HepG2 (cell line): ENCODE results near the gene SCFD1. TPM values are rescaled to one million over a fixed set of nuclear protein-coding genes. Genes with fewer than 3 reads are reported as not detected.

Experiments
- ATF1 ChIP-seq: IDR thresholded peaks from 2 replicates; pipeline ENCODE4 v1.6.1; 2016; ENCODE audit warnings: mild to moderate bottlenecking, control low read depth
- GZF1 ChIP-seq: sonication (generic); formaldehyde crosslinking; IDR thresholded peaks from 2 replicates; pipeline ENCODE4 v1.5.1; 2020; ENCODE audit warnings: mild to moderate bottlenecking, missing genetic modification reagents
- KMT2B ChIP-seq: IDR thresholded peaks from 2 replicates; pipeline ENCODE4 v1.6.1; 2016; ENCODE audit warnings: missing genetic modification reagents, missing compliant biosample characterization
- MATR3 ChIP-seq: sonication (generic); formaldehyde crosslinking; IDR thresholded peaks from 2 replicates; pipeline ENCODE4 v1.4.0; 2020; ENCODE audit warnings: missing genetic modification reagents
- MTF2 ChIP-seq: sonication (generic); formaldehyde crosslinking; IDR thresholded peaks from 2 replicates; pipeline ENCODE4 v1.5.0; 2020; ENCODE audit warnings: missing genetic modification reagents, borderline replicate concordance
- MYC ChIP-seq: sonication (generic); formaldehyde crosslinking; IDR thresholded peaks from 2 replicates; pipeline ENCODE4 v1.9.0; 2021; ENCODE audit warnings: missing genetic modification reagents, borderline replicate concordance
- NCOA1 ChIP-seq: sonication (generic); formaldehyde crosslinking; IDR thresholded peaks from 2 replicates; pipeline ENCODE4 v1.9.0; 2021; ENCODE audit warnings: missing genetic modification reagents
- RCOR2 ChIP-seq: IDR thresholded peaks from 2 replicates; pipeline ENCODE4 v1.6.1; 2016; ENCODE audit warnings: missing biosample characterization, missing genetic modification reagents
- ZNF136 ChIP-seq: sonication (generic); formaldehyde crosslinking; IDR thresholded peaks from 2 replicates; pipeline ENCODE4 v1.8.1; 2022; ENCODE audit warnings: low read depth, mild to moderate bottlenecking, moderate library complexity, missing genetic modification reagents
- ZNF263 ChIP-seq: sonication (generic); formaldehyde crosslinking; IDR thresholded peaks from 2 replicates; pipeline ENCODE4 v1.4.0; 2020; ENCODE audit warnings: missing genetic modification reagents
- ZNF317 ChIP-seq: sonication (generic); formaldehyde crosslinking; IDR thresholded peaks from 2 replicates; pipeline ENCODE4 v1.5.0; 2020; ENCODE audit warnings: mild to moderate bottlenecking, missing genetic modification reagents
- polyA plus RNA-seq, 8 experiments: library from polyadenylated mRNA; depleted of rRNA in 3 of 8; stranded (reverse) in 7 of 8; unstranded in 1 of 8; fragments of >200 nt; fragmentation: Illumina TruSeq in 4 of 8; extraction: Trizol in 4 of 8; gene quantifications; 2 replicates each; pipeline versions ENCODE4 v1.2.1 to v1.2.3, GENCODE V29; 2011 to 2016; ENCODE audit warnings: low read depth in 4 of 8, missing spikeins in 1 of 8, mixed read lengths in 1 of 8; ENCODE audit not compliant: insufficient read depth in 1 of 8
- total RNA-seq, 5 experiments: library from RNA; depleted of rRNA; stranded (reverse); fragments of >200 nt; fragmentation: Illumina TruSeq; extraction: Trizol; gene quantifications; 2 replicates each; pipeline ENCODE4 v1.2.3, GENCODE V29; 2016; ENCODE audit warnings: low read depth in 1 of 5
- TF ChIP-seq, protein P1 (sequence below): sonication (generic); formaldehyde crosslinking; IDR thresholded peaks from 2 replicates; pipeline ENCODE4 v1.4.0; 2020; ENCODE audit warnings: missing genetic modification reagents, borderline replicate concordance
- TF ChIP-seq, protein P2 (sequence below): sonication (generic); formaldehyde crosslinking; IDR thresholded peaks from 2 replicates; pipeline ENCODE4 v1.4.0; 2020; ENCODE audit warnings: missing genetic modification reagents
- TF ChIP-seq, protein P3 (sequence below): sonication (generic); formaldehyde crosslinking; IDR thresholded peaks from 2 replicates; pipeline ENCODE4 v1.4.0; 2020; ENCODE audit warnings: mild to moderate bottlenecking, missing genetic modification reagents
- TF ChIP-seq, protein P4 (sequence below): sonication (generic); formaldehyde crosslinking; IDR thresholded peaks from 2 replicates; pipeline ENCODE4 v1.4.0; 2020; ENCODE audit warnings: mild to moderate bottlenecking, missing genetic modification reagents

SCFD1 gene
- total and polyA plus RNA-seq, 2 of the 13 experiments (the other 11 are each of a cell fraction or from before 2014, with no cell fraction given) = 235 to 256 TPM

DNA sequence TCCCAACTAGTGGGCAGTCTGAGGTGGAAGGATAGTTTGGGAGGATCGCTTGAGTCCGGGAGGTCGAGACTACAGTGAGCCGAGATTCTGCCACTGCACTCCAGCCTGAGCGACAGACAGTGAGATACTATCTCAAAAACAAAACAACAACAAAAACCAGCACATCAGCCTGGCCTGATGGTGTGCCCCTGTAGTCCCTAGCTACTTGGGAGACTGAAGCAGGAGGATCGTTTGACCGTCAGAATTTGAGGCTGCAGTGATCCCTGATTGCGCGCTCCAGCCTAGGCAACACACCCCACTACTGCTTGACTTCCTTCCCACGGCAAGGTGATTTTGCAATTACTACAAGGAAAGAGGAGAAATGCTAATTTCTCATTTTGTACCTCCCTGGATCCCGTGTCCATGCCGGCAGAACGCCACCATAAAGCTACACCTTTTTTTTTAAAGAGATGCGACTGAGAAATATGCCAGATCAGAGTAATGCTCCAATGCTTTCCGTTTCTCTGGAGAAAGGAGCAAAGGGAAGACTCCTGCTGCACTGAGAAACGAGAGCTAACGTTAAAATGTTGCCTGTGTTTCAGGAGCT, 672 bp upstream of the SCFD1 start (continued):
- TF ChIP-seq, protein P1, sequence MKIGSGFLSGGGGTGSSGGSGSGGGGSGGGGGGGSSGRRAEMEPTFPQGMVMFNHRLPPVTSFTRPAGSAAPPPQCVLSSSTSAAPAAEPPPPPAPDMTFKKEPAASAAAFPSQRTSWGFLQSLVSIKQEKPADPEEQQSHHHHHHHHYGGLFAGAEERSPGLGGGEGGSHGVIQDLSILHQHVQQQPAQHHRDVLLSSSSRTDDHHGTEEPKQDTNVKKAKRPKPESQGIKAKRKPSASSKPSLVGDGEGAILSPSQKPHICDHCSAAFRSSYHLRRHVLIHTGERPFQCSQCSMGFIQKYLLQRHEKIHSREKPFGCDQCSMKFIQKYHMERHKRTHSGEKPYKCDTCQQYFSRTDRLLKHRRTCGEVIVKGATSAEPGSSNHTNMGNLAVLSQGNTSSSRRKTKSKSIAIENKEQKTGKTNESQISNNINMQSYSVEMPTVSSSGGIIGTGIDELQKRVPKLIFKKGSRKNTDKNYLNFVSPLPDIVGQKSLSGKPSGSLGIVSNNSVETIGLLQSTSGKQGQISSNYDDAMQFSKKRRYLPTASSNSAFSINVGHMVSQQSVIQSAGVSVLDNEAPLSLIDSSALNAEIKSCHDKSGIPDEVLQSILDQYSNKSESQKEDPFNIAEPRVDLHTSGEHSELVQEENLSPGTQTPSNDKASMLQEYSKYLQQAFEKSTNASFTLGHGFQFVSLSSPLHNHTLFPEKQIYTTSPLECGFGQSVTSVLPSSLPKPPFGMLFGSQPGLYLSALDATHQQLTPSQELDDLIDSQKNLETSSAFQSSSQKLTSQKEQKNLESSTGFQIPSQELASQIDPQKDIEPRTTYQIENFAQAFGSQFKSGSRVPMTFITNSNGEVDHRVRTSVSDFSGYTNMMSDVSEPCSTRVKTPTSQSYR (CRISPR knock-in tag) = no peak; the same call in 1 of the 2 replicates
- TF ChIP-seq, protein P2, sequence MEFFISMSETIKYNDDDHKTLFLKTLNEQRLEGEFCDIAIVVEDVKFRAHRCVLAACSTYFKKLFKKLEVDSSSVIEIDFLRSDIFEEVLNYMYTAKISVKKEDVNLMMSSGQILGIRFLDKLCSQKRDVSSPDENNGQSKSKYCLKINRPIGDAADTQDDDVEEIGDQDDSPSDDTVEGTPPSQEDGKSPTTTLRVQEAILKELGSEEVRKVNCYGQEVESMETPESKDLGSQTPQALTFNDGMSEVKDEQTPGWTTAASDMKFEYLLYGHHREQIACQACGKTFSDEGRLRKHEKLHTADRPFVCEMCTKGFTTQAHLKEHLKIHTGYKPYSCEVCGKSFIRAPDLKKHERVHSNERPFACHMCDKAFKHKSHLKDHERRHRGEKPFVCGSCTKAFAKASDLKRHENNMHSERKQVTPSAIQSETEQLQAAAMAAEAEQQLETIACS (CRISPR knock-in tag) = no peak
- no peak for TF ChIP-seq ZNF317 (CRISPR knock-in tag)
- TF ChIP-seq NCOA1 (CRISPR knock-in tag) = no peak
- TF ChIP-seq ATF1 (CRISPR knock-in tag) = no peak
- no peak for TF ChIP-seq MTF2
- TF ChIP-seq MATR3 (CRISPR knock-in tag) = no peak
- TF ChIP-seq, protein P3, sequence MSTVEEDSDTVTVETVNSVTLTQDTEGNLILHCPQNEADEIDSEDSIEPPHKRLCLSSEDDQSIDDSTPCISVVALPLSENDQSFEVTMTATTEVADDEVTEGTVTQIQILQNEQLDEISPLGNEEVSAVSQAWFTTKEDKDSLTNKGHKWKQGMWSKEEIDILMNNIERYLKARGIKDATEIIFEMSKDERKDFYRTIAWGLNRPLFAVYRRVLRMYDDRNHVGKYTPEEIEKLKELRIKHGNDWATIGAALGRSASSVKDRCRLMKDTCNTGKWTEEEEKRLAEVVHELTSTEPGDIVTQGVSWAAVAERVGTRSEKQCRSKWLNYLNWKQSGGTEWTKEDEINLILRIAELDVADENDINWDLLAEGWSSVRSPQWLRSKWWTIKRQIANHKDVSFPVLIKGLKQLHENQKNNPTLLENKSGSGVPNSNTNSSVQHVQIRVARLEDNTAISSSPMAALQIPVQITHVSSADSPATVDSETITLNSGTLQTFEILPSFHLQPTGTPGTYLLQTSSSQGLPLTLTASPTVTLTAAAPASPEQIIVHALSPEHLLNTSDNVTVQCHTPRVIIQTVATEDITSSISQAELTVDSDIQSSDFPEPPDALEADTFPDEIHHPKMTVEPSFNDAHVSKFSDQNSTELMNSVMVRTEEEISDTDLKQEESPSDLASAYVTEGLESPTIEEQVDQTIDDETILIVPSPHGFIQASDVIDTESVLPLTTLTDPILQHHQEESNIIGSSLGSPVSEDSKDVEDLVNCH (CRISPR knock-in tag) = no peak
- TF ChIP-seq ZNF136 (CRISPR knock-in tag) = no peak
- TF ChIP-seq ZNF263 (CRISPR knock-in tag) = peak; percentile 33; the same call in 1 of the 2 replicates
- TF ChIP-seq, protein P4, sequence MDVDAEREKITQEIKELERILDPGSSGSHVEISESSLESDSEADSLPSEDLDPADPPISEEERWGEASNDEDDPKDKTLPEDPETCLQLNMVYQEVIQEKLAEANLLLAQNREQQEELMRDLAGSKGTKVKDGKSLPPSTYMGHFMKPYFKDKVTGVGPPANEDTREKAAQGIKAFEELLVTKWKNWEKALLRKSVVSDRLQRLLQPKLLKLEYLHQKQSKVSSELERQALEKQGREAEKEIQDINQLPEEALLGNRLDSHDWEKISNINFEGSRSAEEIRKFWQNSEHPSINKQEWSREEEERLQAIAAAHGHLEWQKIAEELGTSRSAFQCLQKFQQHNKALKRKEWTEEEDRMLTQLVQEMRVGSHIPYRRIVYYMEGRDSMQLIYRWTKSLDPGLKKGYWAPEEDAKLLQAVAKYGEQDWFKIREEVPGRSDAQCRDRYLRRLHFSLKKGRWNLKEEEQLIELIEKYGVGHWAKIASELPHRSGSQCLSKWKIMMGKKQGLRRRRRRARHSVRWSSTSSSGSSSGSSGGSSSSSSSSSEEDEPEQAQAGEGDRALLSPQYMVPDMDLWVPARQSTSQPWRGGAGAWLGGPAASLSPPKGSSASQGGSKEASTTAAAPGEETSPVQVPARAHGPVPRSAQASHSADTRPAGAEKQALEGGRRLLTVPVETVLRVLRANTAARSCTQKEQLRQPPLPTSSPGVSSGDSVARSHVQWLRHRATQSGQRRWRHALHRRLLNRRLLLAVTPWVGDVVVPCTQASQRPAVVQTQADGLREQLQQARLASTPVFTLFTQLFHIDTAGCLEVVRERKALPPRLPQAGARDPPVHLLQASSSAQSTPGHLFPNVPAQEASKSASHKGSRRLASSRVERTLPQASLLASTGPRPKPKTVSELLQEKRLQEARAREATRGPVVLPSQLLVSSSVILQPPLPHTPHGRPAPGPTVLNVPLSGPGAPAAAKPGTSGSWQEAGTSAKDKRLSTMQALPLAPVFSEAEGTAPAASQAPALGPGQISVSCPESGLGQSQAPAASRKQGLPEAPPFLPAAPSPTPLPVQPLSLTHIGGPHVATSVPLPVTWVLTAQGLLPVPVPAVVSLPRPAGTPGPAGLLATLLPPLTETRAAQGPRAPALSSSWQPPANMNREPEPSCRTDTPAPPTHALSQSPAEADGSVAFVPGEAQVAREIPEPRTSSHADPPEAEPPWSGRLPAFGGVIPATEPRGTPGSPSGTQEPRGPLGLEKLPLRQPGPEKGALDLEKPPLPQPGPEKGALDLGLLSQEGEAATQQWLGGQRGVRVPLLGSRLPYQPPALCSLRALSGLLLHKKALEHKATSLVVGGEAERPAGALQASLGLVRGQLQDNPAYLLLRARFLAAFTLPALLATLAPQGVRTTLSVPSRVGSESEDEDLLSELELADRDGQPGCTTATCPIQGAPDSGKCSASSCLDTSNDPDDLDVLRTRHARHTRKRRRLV (CRISPR knock-in tag) = no peak
- peak; percentile 46; the same call in 1 of the 2 replicates for TF ChIP-seq GZF1
- no peak for TF ChIP-seq KMT2B (CRISPR knock-in tag)
- TF ChIP-seq MYC = no peak
- TF ChIP-seq RCOR2 = no peak
